Measurements from ENCODE around the gene GCNT3.

DNA sequence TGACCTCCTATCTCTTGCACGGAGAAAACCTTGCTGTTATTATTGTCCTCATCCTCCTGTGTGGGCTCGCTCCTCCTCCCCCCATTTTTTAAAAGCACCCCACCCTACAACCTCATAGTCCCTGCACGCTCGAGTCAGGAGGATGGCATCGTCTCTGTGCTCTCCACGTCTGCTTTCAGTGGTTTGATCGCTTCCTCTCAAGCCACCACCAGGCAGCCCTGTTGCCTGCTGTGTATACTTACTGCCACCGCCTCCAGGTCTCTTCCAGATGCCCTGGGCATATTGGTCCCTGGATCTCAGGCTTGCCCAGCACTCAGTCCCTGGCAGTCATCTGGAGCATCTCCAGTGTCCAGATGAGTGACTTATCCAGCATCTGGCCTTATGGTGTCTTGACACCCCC, 42.1 kb upstream of the GCNT3 start:
- TF ChIP-seq, protein P1, sequence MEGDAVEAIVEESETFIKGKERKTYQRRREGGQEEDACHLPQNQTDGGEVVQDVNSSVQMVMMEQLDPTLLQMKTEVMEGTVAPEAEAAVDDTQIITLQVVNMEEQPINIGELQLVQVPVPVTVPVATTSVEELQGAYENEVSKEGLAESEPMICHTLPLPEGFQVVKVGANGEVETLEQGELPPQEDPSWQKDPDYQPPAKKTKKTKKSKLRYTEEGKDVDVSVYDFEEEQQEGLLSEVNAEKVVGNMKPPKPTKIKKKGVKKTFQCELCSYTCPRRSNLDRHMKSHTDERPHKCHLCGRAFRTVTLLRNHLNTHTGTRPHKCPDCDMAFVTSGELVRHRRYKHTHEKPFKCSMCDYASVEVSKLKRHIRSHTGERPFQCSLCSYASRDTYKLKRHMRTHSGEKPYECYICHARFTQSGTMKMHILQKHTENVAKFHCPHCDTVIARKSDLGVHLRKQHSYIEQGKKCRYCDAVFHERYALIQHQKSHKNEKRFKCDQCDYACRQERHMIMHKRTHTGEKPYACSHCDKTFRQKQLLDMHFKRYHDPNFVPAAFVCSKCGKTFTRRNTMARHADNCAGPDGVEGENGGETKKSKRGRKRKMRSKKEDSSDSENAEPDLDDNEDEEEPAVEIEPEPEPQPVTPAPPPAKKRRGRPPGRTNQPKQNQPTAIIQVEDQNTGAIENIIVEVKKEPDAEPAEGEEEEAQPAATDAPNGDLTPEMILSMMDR (conservative IDR thresholded peaks at IDR 0.05 in 1 of 2, IDR thresholded peaks at IDR 0.05 in 1 of 2; ENCODE audit: extremely low read depth in 1 of 2, insufficient read depth in 1 of 2, low read depth in 1 of 2, low read length in 2 of 2), result no peak
- TF ChIP-seq EZH2 (IDR thresholded peaks at IDR 0.05; ENCODE audit: borderline replicate concordance, low read length), result no peak

All from mammary epithelial cell (primary cell).